Mesodermal cell (in vitro differentiated cells): ENCODE data around the gene CCDC120. TPM values are rescaled to one million over a fixed set of nuclear protein-coding genes. Genes with fewer than 3 reads are reported as not detected.
A peak's percentile ranks its signal among the peaks of the same experiment; 100 is the strongest.

Source experiments
- H3K27ac ChIP-seq: 2 replicates; pipeline ENCODE4 v1.7.0; 2013; ENCODE audit warnings: mild to moderate bottlenecking, low read depth, low read length, moderate library complexity; ENCODE audit not compliant: severe bottlenecking
- H3K36me3 ChIP-seq: 2 replicates; pipeline ENCODE4 v1.7.1; 2013; ENCODE audit warnings: mild to moderate bottlenecking, low read length, moderate library complexity; ENCODE audit not compliant: control insufficient read depth, insufficient read depth
- H3K4me1 ChIP-seq: one replicate; pipeline ENCODE4 v1.7.1; 2013; ENCODE audit warnings: mild to moderate bottlenecking, low read length; ENCODE audit not compliant: insufficient read depth, control insufficient read depth, poor library complexity, severe bottlenecking
- H3K4me3 ChIP-seq: 2 replicates; pipeline ENCODE4 v1.7.0; 2013; ENCODE audit warnings: low read length, control low read depth, mild to moderate bottlenecking; ENCODE audit not compliant: insufficient read depth, poor library complexity, severe bottlenecking; ENCODE audit errors: extremely low read depth
- H3K9me3 ChIP-seq: 2 replicates; pipeline ENCODE4 v1.7.1; 2013; ENCODE audit warnings: mild to moderate bottlenecking, low read length, moderate library complexity; ENCODE audit not compliant: control insufficient read depth
- WGBS, 2 experiments: methylation state at CpG; one replicate each; pipeline ENCODE4 v1.1.5; 2013; ENCODE audit warnings: missing lambda C conversion rate in 2 of 2; ENCODE audit not compliant: insufficient coverage in 2 of 2; 5-methylcytosine and 5-hydroxymethylcytosine counted together
- polyA plus RNA-seq, 2 experiments: library from polyadenylated mRNA; stranded (reverse); fragments of 50-300 nt; gene quantifications; one replicate each; pipeline ENCODE4 v1.2.3, GENCODE V29; 2013

Gene CCDC120
- 7.3 TPM for polyA plus RNA-seq (2013, experiment 1 of 2)
- 6.2 TPM for polyA plus RNA-seq (2013, experiment 2 of 2)

DNA sequence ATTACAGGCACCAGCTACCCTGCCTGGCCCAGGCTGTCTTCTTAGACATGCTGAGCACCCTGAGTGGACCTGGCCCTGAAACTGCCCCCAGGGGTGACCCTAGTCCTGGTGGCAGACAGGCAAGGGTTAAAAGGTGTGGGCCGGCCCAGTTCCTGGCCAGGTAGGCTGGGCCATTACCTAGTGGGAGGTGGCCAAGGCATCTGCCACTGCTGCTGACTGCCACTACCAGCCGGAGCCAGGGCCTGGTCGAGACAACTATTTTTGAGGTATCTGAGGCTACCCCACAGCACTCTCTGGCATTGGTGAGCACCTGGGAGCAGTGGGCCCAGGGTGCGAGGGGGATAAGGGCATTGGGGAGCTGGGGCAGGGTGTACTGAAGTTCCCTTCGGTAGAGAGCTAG, at the start of gene CCDC120:
Gene CCDC120 (plus strand): TSS at position 206 of the 400 bp plus-strand sequence. CDS start 3,043 bp downstream, outside the sequence.
- Histone ChIP-seq H3K36me3 (peaks cover 6% of the 10 kb centered on the region), H3K4me1 (no peaks in the 10 kb centered on the region), H3K9me3 (no peaks in the 10 kb centered on the region), H3K4me3 (no peak within 1 kb of the TSS), H3K27ac (no peak within 1 kb of the TSS)
- WGBS, 2 experiments, result 30% methylated on average over 2 of the region's 5 CpGs; no CpG with 5 or more reads in 1 of the 2 experiments

GRCh38 chrX:49019050-49019449, 39.7 kb upstream of the CCDC120 start:
- Histone ChIP-seq H3K27ac (no peak overlapping the region), H3K4me1 (no peaks in the 10 kb centered on the region), H3K4me3 (no peak overlapping the region), H3K9me3 (no peaks in the 10 kb centered on the region), H3K36me3 (no peaks in the 10 kb centered on the region)
- 90% methylated on average over 1 of the region's 2 CpGs; no CpG with 5 or more reads in 1 of the 2 experiments for WGBS, 2 experiments

GRCh38 chrX:49019599-49020249, 39.1 kb upstream of the CCDC120 start:
- Histone ChIP-seq H3K4me1 (no peaks in the 10 kb centered on the region), H3K4me3 (no peak overlapping the region), H3K27ac (no peak overlapping the region), H3K36me3 (no peaks in the 10 kb centered on the region), H3K9me3 (no peaks in the 10 kb centered on the region)
- 88 to 93% methylated on average over 2 to 4 of the region's 7 CpGs for WGBS, 2 experiments

- Histone ChIP-seq H3K36me3 (peaks cover 42% of the 10 kb centered on the region), H3K4me3 (no peak overlapping the region), H3K9me3 (no peaks in the 10 kb centered on the region), H3K4me1 (no peaks in the 10 kb centered on the region), H3K27ac (no peak overlapping the region)
- WGBS, 2 experiments, result no CpG with 5 or more reads among the region's 6 CpGs
Measured at GRCh38 chrX:49029876-49030275, 28.9 kb upstream of the CCDC120 start.

DNA sequence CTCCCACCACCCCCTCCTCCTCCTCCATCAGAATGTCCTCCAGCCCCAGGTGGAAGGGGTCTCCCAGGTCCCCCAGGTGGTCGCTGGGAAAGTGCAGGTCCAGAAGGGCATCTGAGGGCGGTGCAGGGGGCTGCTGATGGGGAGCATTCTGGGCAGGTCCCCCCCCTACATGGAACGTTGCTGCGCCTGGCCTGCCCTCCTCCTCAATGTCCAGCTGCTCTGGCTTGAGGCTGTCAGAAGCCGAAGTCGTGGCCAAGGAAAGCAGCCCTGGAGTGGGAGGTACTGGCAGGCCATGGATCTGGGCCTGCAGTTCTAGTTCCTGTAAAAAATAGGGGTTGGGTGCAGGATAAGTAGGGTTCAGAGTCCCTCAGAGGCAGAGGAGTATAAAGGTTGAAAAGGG, 28.5 kb upstream of the CCDC120 start:
- Histone ChIP-seq H3K4me3 (no peak overlapping the region), H3K36me3 (peaks cover 42% of the 10 kb centered on the region), H3K9me3 (no peaks in the 10 kb centered on the region), H3K4me1 (no peaks in the 10 kb centered on the region), H3K27ac (no peak overlapping the region)
- WGBS, 2 experiments, result 100% methylated on average over 1 of the region's 6 CpGs; no CpG with 5 or more reads in 1 of the 2 experiments

- 100% methylated on average over 1 to 4 of the region's 15 CpGs for WGBS, 2 experiments
- Histone ChIP-seq H3K9me3 (no peaks in the 10 kb centered on the region), H3K4me1 (peaks cover 10% of the 10 kb centered on the region), H3K27ac (no peak overlapping the region), H3K4me3 (no peak overlapping the region), H3K36me3 (peaks cover 50% of the 10 kb centered on the region)
Measured at GRCh38 chrX:49037883-49038475, 20.8 kb upstream of the CCDC120 start.

DNA sequence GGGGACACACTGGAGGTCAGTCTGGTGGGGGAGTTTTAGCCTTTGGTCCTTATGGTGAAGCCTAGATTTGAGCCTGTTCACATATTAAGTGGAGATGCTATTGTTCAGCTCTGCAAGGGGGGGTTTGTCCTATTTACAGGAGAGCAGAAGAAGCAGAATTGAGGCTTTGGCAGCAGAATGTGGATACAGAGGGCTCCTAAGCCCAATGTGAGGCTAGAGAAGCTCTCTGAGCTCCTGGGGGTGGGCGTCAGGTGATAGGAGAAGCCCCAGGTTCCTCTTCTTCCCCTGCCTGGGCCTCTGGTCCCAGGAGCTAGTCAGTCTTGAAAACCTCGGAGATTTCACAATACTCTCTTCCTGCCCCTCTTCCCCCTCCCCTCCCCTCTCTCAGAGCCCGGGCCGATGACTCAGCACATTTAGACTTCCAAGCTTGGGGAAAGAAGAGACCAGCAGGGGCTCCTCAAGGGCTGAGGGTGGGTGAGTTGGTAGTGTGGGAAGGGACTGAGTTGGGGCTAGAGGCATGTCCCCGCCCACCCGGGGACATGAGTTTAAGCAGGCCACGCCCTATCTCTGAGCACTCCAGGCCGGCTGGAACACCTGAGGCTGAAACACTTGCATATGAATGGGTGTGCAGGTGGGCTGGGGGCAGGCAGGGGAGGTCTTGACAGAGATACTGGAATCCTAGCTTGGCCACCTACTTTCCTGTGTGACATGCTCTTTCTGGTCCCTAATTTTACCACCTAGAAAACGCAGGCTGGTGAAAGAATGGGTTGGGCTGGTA, 19.0 kb upstream of the CCDC120 start:
- WGBS, 2 experiments, result 0% methylated on average over 1 to 3 of the region's 9 CpGs
- peaks cover 10% of the 10 kb centered on the region for H3K4me1 ChIP-seq
- H3K9me3 ChIP-seq, result no peaks in the 10 kb centered on the region
- H3K4me3 ChIP-seq, result peak overlapping the region; percentile 71
- peak overlapping the region; percentile 85 for H3K27ac ChIP-seq
- peaks cover 32% of the 10 kb centered on the region for H3K36me3 ChIP-seq

DNA sequence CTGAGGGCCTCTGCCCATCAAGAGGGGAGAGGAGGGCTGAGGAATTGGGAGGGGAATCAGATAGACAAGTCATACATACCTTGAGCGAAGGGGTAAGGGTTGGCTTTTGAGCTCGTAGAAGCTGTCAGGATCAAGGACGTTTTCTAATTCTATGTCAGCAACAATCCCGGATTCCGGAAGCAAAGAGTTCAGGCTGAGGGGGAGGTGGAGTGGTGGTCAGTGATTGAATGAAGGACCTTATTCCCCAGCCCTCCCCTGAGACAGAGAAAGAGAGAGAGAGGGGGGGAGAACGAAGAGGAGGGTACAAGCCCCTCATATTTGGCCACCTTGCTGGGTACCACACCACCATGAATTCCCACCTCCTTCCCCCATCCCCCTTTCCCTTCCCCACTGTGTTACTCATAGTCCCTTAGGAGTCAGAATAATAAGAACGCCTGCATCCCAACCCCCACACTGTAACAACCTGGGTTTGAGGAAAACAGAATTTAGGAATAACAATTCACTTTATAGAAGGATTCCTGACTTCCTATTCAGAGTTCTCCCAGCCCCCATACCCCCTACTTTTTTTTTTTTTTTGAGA, 18.3 kb upstream of the CCDC120 start:
- WGBS, 2 experiments, result 0 to 13% methylated on average over 2 to 3 of the region's 7 CpGs
- Histone ChIP-seq H3K4me3 (peak overlapping the region; percentile 71), H3K27ac (peak overlapping the region; percentile 85), H3K4me1 (peaks cover 10% of the 10 kb centered on the region), H3K9me3 (no peaks in the 10 kb centered on the region), H3K36me3 (peaks cover 30% of the 10 kb centered on the region)

DNA sequence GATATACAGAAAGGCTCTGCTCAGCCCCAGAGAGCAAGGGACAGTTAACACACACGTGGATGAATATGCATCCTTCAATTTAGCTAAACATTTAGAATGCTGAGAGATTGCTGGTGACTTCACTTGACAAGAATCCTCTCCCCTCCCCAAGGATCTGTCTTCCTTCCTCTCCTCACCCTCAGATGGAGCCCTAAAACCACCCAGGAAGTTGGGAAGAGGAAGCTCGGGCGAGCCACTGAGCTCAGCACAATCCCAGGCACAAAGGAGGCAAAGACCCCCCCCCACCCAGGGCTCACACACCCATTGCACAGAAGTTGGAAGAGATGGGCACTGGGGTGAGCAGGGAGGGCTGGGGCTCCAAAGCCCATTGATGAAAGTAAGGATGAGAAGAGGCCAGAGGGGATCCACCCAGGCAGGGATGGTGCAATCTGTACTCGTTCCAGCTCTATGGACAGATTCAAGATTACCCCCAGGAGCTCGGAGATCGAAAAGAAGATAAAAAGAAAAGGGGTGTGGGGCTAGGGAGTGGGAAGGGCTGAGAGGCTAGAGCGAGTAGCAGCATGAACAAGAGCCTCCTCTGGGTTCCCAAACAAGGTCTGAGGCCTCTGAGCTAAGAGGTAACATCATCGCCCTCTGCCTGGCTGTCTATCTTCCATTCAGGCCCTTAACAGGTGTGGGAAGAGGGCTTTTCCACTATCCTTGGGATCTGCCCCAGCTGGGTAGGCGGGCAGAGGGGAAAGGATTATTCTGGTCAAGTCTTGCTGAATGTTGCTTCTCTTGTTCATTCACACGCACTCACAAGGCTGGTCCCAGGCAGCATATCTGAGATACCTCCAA, 16.8 kb upstream of the CCDC120 start:
- peak overlapping the region; percentile 76 for H3K27ac ChIP-seq
- peaks cover 10% of the 10 kb centered on the region for H3K4me1 ChIP-seq
- H3K4me3 ChIP-seq, result peak overlapping the region; percentile 71
- 0% methylated on average over 1 of the region's 10 CpGs for whole genome bisulfite sequencing, 2 experiments
- H3K36me3 ChIP-seq, result peaks cover 22% of the 10 kb centered on the region
- no peaks in the 10 kb centered on the region for H3K9me3 ChIP-seq
